NB4 (cell line): Measurements from ENCODE around the gene PHF2.

Source experiments
- CTCF ChIP-seq: IDR thresholded peaks from one replicate; pipeline ENCODE4 v1.5.1; 2012; ENCODE audit warnings: low read depth, low read length
- MAX ChIP-seq: IDR thresholded peaks from 2 replicates; pipeline ENCODE4 v1.6.1; 2011; ENCODE audit warnings: low read depth, low read length
- MYC ChIP-seq: IDR thresholded peaks from 2 replicates; pipeline ENCODE4 v1.6.1; 2011; ENCODE audit warnings: low read depth, low read length
- POLR2A ChIP-seq: IDR thresholded peaks from 2 replicates; pipeline ENCODE4 v1.6.1; 2011; ENCODE audit warnings: mild to moderate bottlenecking; ENCODE audit not compliant: insufficient read length; ENCODE audit errors: extremely low read depth

GRCh38 chr9:93650448-93650847, 74.1 kb downstream of the PHF2 start:
- TF ChIP-seq CTCF (no peak), POLR2A (no peak), MAX (no peak), MYC (no peak)
